ENCODE results near the gene ZFP92. TPM values are rescaled to one million over a fixed set of nuclear protein-coding genes. Genes with fewer than 3 reads are reported as not detected.

The ZFP92 gene
- total and polyA plus RNA-seq, 5 donors, result 0.32 to 1.6 (median 0.65) TPM

GRCh38 chrX:153442463-153442862 lies 31.2 kb downstream of the ZFP92 start:
- Histone ChIP-seq H3K27me3 (ENCODE audit: control insufficient read depth, insufficient read depth) (no peaks in the 10 kb centered on the region), H3K4me3 (ENCODE audit: low read length) (no peak overlapping the region), H3K4me1 (ENCODE audit: control insufficient read depth, insufficient read depth, low read length) (no peaks in the 10 kb centered on the region), H3K9me3 (ENCODE audit: control insufficient read depth, low read length) (no peaks in the 10 kb centered on the region), H3K27ac (ENCODE audit: low read length) (no peak overlapping the region)
- no peak for DNase-seq
- 84% methylated on average over 5 of the region's 5 CpGs for WGBS
- ATAC-seq, result no peak
- intact Hi-C loops (cut with DNase I), result no loop called here

- no peak overlapping the region for H3K4me3 ChIP-seq (ENCODE audit: low read length)
- no peaks in the 10 kb centered on the region for H3K27me3 ChIP-seq (ENCODE audit: control insufficient read depth, insufficient read depth)
- H3K27ac ChIP-seq (ENCODE audit: low read length), result no peak overlapping the region
- intact Hi-C loops (cut with DNase I), result no loop called here
- no peaks in the 10 kb centered on the region for H3K9me3 ChIP-seq (ENCODE audit: control insufficient read depth, low read length)
- no peak for DNase-seq
- ATAC-seq, result peak in 1 of 2 donors; percentile 10
- H3K4me1 ChIP-seq (ENCODE audit: control insufficient read depth, insufficient read depth, low read length), result no peaks in the 10 kb centered on the region
- 77% methylated on average over 25 of the region's 25 CpGs for WGBS
Observed at GRCh38 chrX:153443476-153444332, 32.4 kb downstream of the ZFP92 start.

GRCh38 chrX:153444333-153445011 lies 33.2 kb downstream of the ZFP92 start:
- Histone ChIP-seq H3K27ac (ENCODE audit: low read length) (no peak overlapping the region), H3K4me1 (ENCODE audit: control insufficient read depth, insufficient read depth, low read length) (no peaks in the 10 kb centered on the region), H3K27me3 (ENCODE audit: control insufficient read depth, insufficient read depth) (no peaks in the 10 kb centered on the region), H3K9me3 (ENCODE audit: control insufficient read depth, low read length) (no peaks in the 10 kb centered on the region), H3K4me3 (ENCODE audit: low read length) (no peak overlapping the region)
- intact Hi-C loops (cut with DNase I), result no loop called here
- ATAC-seq (peak in 1 of 2 donors; percentile 16), DNase-seq (no peak)
- 88% methylated on average over 37 of the region's 37 CpGs for WGBS

GRCh38 chrX:153445106-153445855 lies 34.0 kb downstream of the ZFP92 start:
- DNase-seq (no peak), ATAC-seq (peak in 1 of 2 donors; percentile 8)
- WGBS, result 86% methylated on average over 35 of the region's 35 CpGs
- Histone ChIP-seq H3K27ac (ENCODE audit: low read length) (no peak overlapping the region), H3K4me3 (ENCODE audit: low read length) (no peak overlapping the region), H3K4me1 (ENCODE audit: control insufficient read depth, insufficient read depth, low read length) (no peaks in the 10 kb centered on the region), H3K27me3 (ENCODE audit: control insufficient read depth, insufficient read depth) (no peaks in the 10 kb centered on the region), H3K9me3 (ENCODE audit: control insufficient read depth, low read length) (no peaks in the 10 kb centered on the region)
- intact Hi-C loops (cut with DNase I), result no loop called here

GRCh38 chrX:153445856-153446635 lies 34.8 kb downstream of the ZFP92 start, which contains the start of gene TREX2:
TREX2 (minus strand) TSS chrX:153446056; CDS start chrX:153445430, 626 bp downstream.
- no peaks in the 10 kb centered on the region for H3K27me3 ChIP-seq (ENCODE audit: control insufficient read depth, insufficient read depth)
- 81% methylated on average over 30 of the region's 30 CpGs for WGBS
- DNase-seq (no peak), ATAC-seq (no peak)
- no peak within 1 kb of the TSS for H3K27ac ChIP-seq (ENCODE audit: low read length)
- H3K9me3 ChIP-seq (ENCODE audit: control insufficient read depth, low read length), result no peaks in the 10 kb centered on the region
- H3K4me1 ChIP-seq (ENCODE audit: control insufficient read depth, insufficient read depth, low read length), result no peaks in the 10 kb centered on the region
- no peak within 1 kb of the TSS for H3K4me3 ChIP-seq (ENCODE audit: low read length)
- intact Hi-C loops (cut with DNase I), result no loop called here

GRCh38 chrX:153446636-153446936 lies 35.3 kb downstream of the ZFP92 start:
- no peak for ATAC-seq
- WGBS, result 52% methylated on average over 10 of the region's 10 CpGs
- DNase-seq, result no peak
- H3K27ac ChIP-seq (ENCODE audit: low read length), result no peak overlapping the region
- intact Hi-C loops (cut with DNase I), result no loop called here
- H3K4me1 ChIP-seq (ENCODE audit: control insufficient read depth, insufficient read depth, low read length), result no peaks in the 10 kb centered on the region
- H3K27me3 ChIP-seq (ENCODE audit: control insufficient read depth, insufficient read depth), result no peaks in the 10 kb centered on the region
- H3K4me3 ChIP-seq (ENCODE audit: low read length), result no peak overlapping the region
- no peaks in the 10 kb centered on the region for H3K9me3 ChIP-seq (ENCODE audit: control insufficient read depth, low read length)

- H3K27me3 ChIP-seq (ENCODE audit: control insufficient read depth, insufficient read depth), result no peaks in the 10 kb centered on the region
- no peak for ATAC-seq
- H3K9me3 ChIP-seq (ENCODE audit: control insufficient read depth, low read length), result no peaks in the 10 kb centered on the region
- WGBS, result 93% methylated on average over 17 of the region's 17 CpGs
- no peak overlapping the region for H3K4me3 ChIP-seq (ENCODE audit: low read length)
- no peak overlapping the region for H3K27ac ChIP-seq (ENCODE audit: low read length)
- intact Hi-C loops (cut with DNase I), result no loop called here
- no peaks in the 10 kb centered on the region for H3K4me1 ChIP-seq (ENCODE audit: control insufficient read depth, insufficient read depth, low read length)
- peak in 1 of 3 donors; percentile 51 for DNase-seq
Observed at GRCh38 chrX:153446950-153447580, 35.8 kb downstream of the ZFP92 start.

GRCh38 chrX:153447581-153447960 lies 36.3 kb downstream of the ZFP92 start:
- H3K4me3 ChIP-seq (ENCODE audit: low read length), result no peak overlapping the region
- H3K27me3 ChIP-seq (ENCODE audit: control insufficient read depth, insufficient read depth), result no peaks in the 10 kb centered on the region
- ATAC-seq (no peak), DNase-seq (no peak)
- no peaks in the 10 kb centered on the region for H3K9me3 ChIP-seq (ENCODE audit: control insufficient read depth, low read length)
- 71% methylated on average over 8 of the region's 8 CpGs for WGBS
- no peaks in the 10 kb centered on the region for H3K4me1 ChIP-seq (ENCODE audit: control insufficient read depth, insufficient read depth, low read length)
- H3K27ac ChIP-seq (ENCODE audit: low read length), result no peak overlapping the region
- intact Hi-C loops (cut with DNase I), result no loop called here

GRCh38 chrX:153448556-153449367 lies 37.5 kb downstream of the ZFP92 start:
- WGBS, result 97% methylated on average over 20 of the region's 21 CpGs
- peak in 1 of 3 donors; percentile 38 for DNase-seq
- no peak overlapping the region for H3K4me3 ChIP-seq (ENCODE audit: low read length)
- intact Hi-C loops (cut with DNase I), result no loop called here
- no peaks in the 10 kb centered on the region for H3K9me3 ChIP-seq (ENCODE audit: control insufficient read depth, low read length)
- no peaks in the 10 kb centered on the region for H3K4me1 ChIP-seq (ENCODE audit: control insufficient read depth, insufficient read depth, low read length)
- ATAC-seq, result no peak
- no peak overlapping the region for H3K27ac ChIP-seq (ENCODE audit: low read length)
- no peaks in the 10 kb centered on the region for H3K27me3 ChIP-seq (ENCODE audit: control insufficient read depth, insufficient read depth)

Measured in right cardiac atrium (tissue), 5 donors.